Common myeloid progenitor, CD34-positive (primary cell): ENCODE measurements around the gene PSME1. TPM values are rescaled to one million over a fixed set of nuclear protein-coding genes. Genes with fewer than 3 reads are reported as not detected.

Experiments
- CTCF ChIA-PET: fragments of 350-600 bp; sonication (Branson Sonifier 250); formaldehyde crosslinking; loops from one replicate; lab custom pipeline; 2021; ENCODE audit warnings: antibody characterized with exemption; lab: Charles Lee
- POLR2A ChIA-PET: fragments of 350-600 bp; sonication (Branson Sonifier 250); formaldehyde crosslinking; loops from one replicate; lab custom pipeline; 2021; ENCODE audit warnings: antibody characterized with exemption; lab: Charles Lee
- DNase-seq, 3 donors: peaks; one replicate each; pipeline versions ENCODE4 v3.0.0 to v3.0.0-alpha.2; 2013
- H3K27ac ChIP-seq, 2 experiments: 1 replicate in 1 of 2; 2 replicates in 1 of 2; pipeline ENCODE4 v1.7.0; 2013; ENCODE audit warnings: inconsistent platforms in 2 of 2, low read length in 2 of 2, mild to moderate bottlenecking in 2 of 2, low read depth in 1 of 2, moderate library complexity in 1 of 2; ENCODE audit not compliant: severe bottlenecking in 2 of 2, insufficient read depth in 1 of 2, poor library complexity in 1 of 2
- H3K27me3 ChIP-seq, 5 experiments: replicated peaks in 2 of 5; 1 replicate in 3 of 5; 2 replicates in 2 of 5; pipeline versions ENCODE4 v1.6.1 to v1.7.0; 2013; ENCODE audit warnings: low read length in 4 of 5, mild to moderate bottlenecking in 2 of 5, moderate library complexity in 2 of 5, inconsistent platforms in 1 of 5; ENCODE audit not compliant: insufficient read depth in 5 of 5, control insufficient read depth in 4 of 5
- H3K36me3 ChIP-seq, 4 experiments: 1 replicate in 2 of 4; 2 replicates in 2 of 4; pipeline versions ENCODE4 v1.6.1 to v1.7.0; 2013; ENCODE audit warnings: low read length in 3 of 4, control low read depth in 1 of 4, mild to moderate bottlenecking in 1 of 4; ENCODE audit not compliant: control insufficient read depth in 4 of 4, insufficient read depth in 4 of 4
- H3K4me1 ChIP-seq, 4 experiments: 1 replicate in 3 of 4; 2 replicates in 1 of 4; pipeline versions ENCODE4 v1.6.1 to v1.7.1; 2013; ENCODE audit warnings: low read length in 3 of 4, mild to moderate bottlenecking in 3 of 4, control low read depth in 1 of 4, inconsistent platforms in 1 of 4, moderate library complexity in 1 of 4; ENCODE audit not compliant: control insufficient read depth in 4 of 4, insufficient read depth in 4 of 4; ENCODE audit errors: control extremely low read depth in 1 of 4
- H3K4me3 ChIP-seq, 7 experiments: 1 replicate in 4 of 7; 2 replicates in 3 of 7; pipeline versions ENCODE4 v1.5.1 to v1.7.0; 2013; ENCODE audit warnings: mild to moderate bottlenecking in 7 of 7, low read length in 6 of 7, moderate library complexity in 6 of 7, inconsistent platforms in 2 of 7, low read depth in 2 of 7, control low read depth in 1 of 7; ENCODE audit not compliant: insufficient read depth in 4 of 7, control insufficient read depth in 1 of 7; ENCODE audit errors: extremely low read depth in 1 of 7
- H3K9me3 ChIP-seq, 5 experiments: 1 replicate in 4 of 5; 2 replicates in 1 of 5; pipeline versions ENCODE4 v1.6.1 to v1.7.1; 2013; ENCODE audit warnings: low read length in 4 of 5, mild to moderate bottlenecking in 2 of 5, inconsistent platforms in 1 of 5, low read depth in 1 of 5, moderate library complexity in 1 of 5; ENCODE audit not compliant: control insufficient read depth in 4 of 5, insufficient read depth in 2 of 5; ENCODE audit errors: control extremely low read depth in 1 of 5
- whole genome bisulfite sequencing: methylation state at CpG from one replicate; pipeline ENCODE4 v1.1.5; 2013; ENCODE audit not compliant: insufficient coverage; 5-methylcytosine and 5-hydroxymethylcytosine counted together
- polyA plus RNA-seq: library from polyadenylated mRNA; unstranded; fragments of 120-200 nt; gene quantifications from one replicate; pipeline ENCODE4 v1.2.1, GENCODE V29; 2013

Gene PSME1
- polyA plus RNA-seq: 397 TPM

- POLR2A ChIA-PET: interaction anchor here (0.7 to 1.5 kb wide), 5 partner anchors 11 to 26 kb away, joined by 3 to 10 read pairs (median 3); partner anchors contain the start of genes DCAF11, NRL, PSME2 and RNF31
- peak within 1 kb of the TSS; percentile 58 to 83 for H3K27ac ChIP-seq
- H3K27me3 ChIP-seq: no peaks in the 10 kb centered on the region
- under 1% methylated on average over 36 of the region's 75 CpGs for WGBS
- DNase-seq: peak; percentile 88 to 95 (median 94)
- H3K4me1 ChIP-seq: peaks cover 2 to 56% (median 36%) of the 10 kb centered on the region in 4 experiments
- no peaks in the 10 kb centered on the region for H3K9me3 ChIP-seq
- H3K36me3 ChIP-seq: peaks cover 5 to 27% (median 16%) of the 10 kb centered on the region in 4 experiments
- peak within 1 kb of the TSS; percentile 71 to 96 (median 87) for H3K4me3 ChIP-seq
- CTCF ChIA-PET: interaction anchor here (0.7 to 6.4 kb wide), 10 partner anchors 11 to 78 kb away, joined by 3 to 61 read pairs (median 6); partner anchors contain the start of genes DCAF11, IRF9, NRL and PSME2
Measured at GRCh38 chr14:24135834-24136683, at the start of gene PSME1. PSME1 (plus strand) TSS chr14:24136194; CDS start chr14:24136263, 69 bp downstream.

GRCh38 chr14:24087004-24087403, 49.0 kb upstream of the PSME1 start:
- DNase-seq: no peak
- no peak overlapping the region for H3K4me3 ChIP-seq
- POLR2A ChIA-PET: no interaction called here
- CTCF ChIA-PET: interaction anchor here (1.0 to 1.6 kb wide), 3 partner anchors 26 to 44 kb away, joined by 3 to 7 read pairs (median 3); no protein-coding TSS in a partner anchor
- H3K9me3 ChIP-seq: no peaks in the 10 kb centered on the region
- peaks cover 0 to 9% (median 3%) of the 10 kb centered on the region in 5 experiments for H3K27me3 ChIP-seq
- no peak overlapping the region for H3K27ac ChIP-seq
- H3K36me3 ChIP-seq: no peaks in the 10 kb centered on the region
- no CpG with 5 or more reads among the region's 1 CpG for WGBS
- H3K4me1 ChIP-seq: peaks cover 0 to 4% (median 2%) of the 10 kb centered on the region in 4 experiments

GRCh38 chr14:24088095-24088494, 47.9 kb upstream of the PSME1 start:
- POLR2A ChIA-PET: no interaction called here
- CTCF ChIA-PET: interaction anchor here (0.5 to 8.7 kb wide), 8 partner anchors 8 to 53 kb away, joined by 3 to 178 read pairs (median 4); partner anchors contain the start of gene CARMIL3
- Histone ChIP-seq H3K27me3 (no peaks in the 10 kb centered on the region), H3K27ac (no peak overlapping the region), H3K9me3 (no peaks in the 10 kb centered on the region), H3K36me3 (no peaks in the 10 kb centered on the region), H3K4me1 (peaks cover 0 to 14% (median 7%) of the 10 kb centered on the region in 4 experiments), H3K4me3 (no peak overlapping the region)
- no peak for DNase-seq
- WGBS: 80% methylated on average over 2 of the region's 2 CpGs

- no peak for DNase-seq
- peaks cover 0 to 25% (median 20%) of the 10 kb centered on the region in 4 experiments for H3K4me1 ChIP-seq
- no peak overlapping the region for H3K27ac ChIP-seq
- H3K36me3 ChIP-seq: no peaks in the 10 kb centered on the region
- H3K9me3 ChIP-seq: no peaks in the 10 kb centered on the region
- WGBS: 96% methylated on average over 4 of the region's 6 CpGs
- ChIA-PET POLR2A (interaction anchor here (0.7 to 1.1 kb wide), 2 partner anchors 29 to 210 kb away, joined by 3 read pairs; no protein-coding TSS in a partner anchor), CTCF (interaction anchor here (0.8 to 8.7 kb wide), 18 partner anchors 9 to 301 kb away, joined by 3 to 178 read pairs (median 7); partner anchors contain the start of genes CARMIL3, DCAF11 and NRL)
- H3K4me3 ChIP-seq: no peak overlapping the region
- H3K27me3 ChIP-seq: no peaks in the 10 kb centered on the region
Measured at GRCh38 chr14:24089890-24090289, 46.1 kb upstream of the PSME1 start.

GRCh38 chr14:24092110-24092504, 43.9 kb upstream of the PSME1 start:
- ChIA-PET POLR2A (interaction anchor here (0.9 kb wide), 1 partner anchor 22 kb away, joined by 3 read pairs; the partner anchor contains the start of genes DCAF11 and NRL), CTCF (interaction anchor here (1.0 to 8.7 kb wide), 11 partner anchors 10 to 215 kb away, joined by 3 to 178 read pairs (median 6); partner anchors contain the start of genes CARMIL3, CIDEB, CPNE6 and PSME1)
- H3K4me3 ChIP-seq: no peak overlapping the region
- H3K4me1 ChIP-seq: peaks cover 0 to 37% (median 29%) of the 10 kb centered on the region in 4 experiments
- DNase-seq: no peak
- H3K9me3 ChIP-seq: no peaks in the 10 kb centered on the region
- H3K27me3 ChIP-seq: no peaks in the 10 kb centered on the region
- H3K36me3 ChIP-seq: peaks cover 0 to 4% (median 0%) of the 10 kb centered on the region in 4 experiments
- H3K27ac ChIP-seq: no peak overlapping the region

GRCh38 chr14:24092505-24093206, 43.3 kb upstream of the PSME1 start:
- no peaks in the 10 kb centered on the region for H3K27me3 ChIP-seq
- WGBS: 81% methylated on average over 3 of the region's 4 CpGs
- POLR2A ChIA-PET: interaction anchor here (0.7 to 1.2 kb wide), 4 partner anchors 16 to 68 kb away, joined by 3 to 6 read pairs (median 3); partner anchors contain the start of genes DCAF11, IRF9 and NRL
- CTCF ChIA-PET: interaction anchor here (0.8 to 8.7 kb wide), 15 partner anchors 8 to 215 kb away, joined by 3 to 178 read pairs (median 6); partner anchors contain the start of genes CARMIL3, CIDEB, CPNE6 and DCAF11
- no peak overlapping the region for H3K4me3 ChIP-seq
- DNase-seq: no peak
- H3K4me1 ChIP-seq: peaks cover 0 to 37% (median 29%) of the 10 kb centered on the region in 4 experiments
- H3K36me3 ChIP-seq: peaks cover 0 to 5% (median 0%) of the 10 kb centered on the region in 4 experiments
- no peak overlapping the region for H3K27ac ChIP-seq
- H3K9me3 ChIP-seq: no peaks in the 10 kb centered on the region
